Astrocyte of the spinal cord (primary cell): Measurements from ENCODE around the gene A3GALT2.

Experiments used
- DNase-seq: peaks from one replicate; pipeline ENCODE4 v3.0.0; 2011; ENCODE audit warnings: low read depth, low spot score
- H3K4me3 ChIP-seq: 2 replicates; pipeline ENCODE4 v1.5.1; 2011; ENCODE audit warnings: low read depth, mild to moderate bottlenecking, low read length, moderate library complexity
- in situ Hi-C: cut with HindIII; loops from 2 replicates; pipeline ENCODE4 v1.10.0; 2017; ENCODE audit warnings: low sequenced_read_pairs
- TF ChIP-seq, protein P1 (sequence below): IDR thresholded peaks from 2 replicates; pipeline ENCODE4 v1.5.1; 2012; ENCODE audit warnings: low read depth, mild to moderate bottlenecking, low read length, inconsistent platforms

Gene A3GALT2

DNA sequence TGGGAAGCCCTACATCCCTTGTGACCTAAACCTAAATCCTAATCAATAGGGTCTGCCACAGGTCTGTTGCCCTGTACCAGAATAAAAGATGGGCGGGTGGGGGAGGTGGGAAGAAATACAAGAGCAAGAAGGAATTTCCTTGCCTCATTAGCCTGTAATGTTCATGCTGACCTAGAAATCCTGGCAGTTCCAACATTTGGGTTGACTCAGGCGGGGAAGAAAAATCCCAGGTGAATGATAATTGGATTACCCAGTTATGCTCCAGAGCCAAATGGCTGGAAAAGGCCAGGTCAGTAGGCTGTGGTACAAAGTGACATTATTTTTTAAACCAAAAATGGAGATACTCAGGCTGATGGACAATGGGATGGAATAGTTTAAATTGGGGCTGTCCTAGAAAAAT, 27.3 kb upstream of the A3GALT2 start:
- in situ Hi-C loops = no loop called here
- TF ChIP-seq, protein P1, sequence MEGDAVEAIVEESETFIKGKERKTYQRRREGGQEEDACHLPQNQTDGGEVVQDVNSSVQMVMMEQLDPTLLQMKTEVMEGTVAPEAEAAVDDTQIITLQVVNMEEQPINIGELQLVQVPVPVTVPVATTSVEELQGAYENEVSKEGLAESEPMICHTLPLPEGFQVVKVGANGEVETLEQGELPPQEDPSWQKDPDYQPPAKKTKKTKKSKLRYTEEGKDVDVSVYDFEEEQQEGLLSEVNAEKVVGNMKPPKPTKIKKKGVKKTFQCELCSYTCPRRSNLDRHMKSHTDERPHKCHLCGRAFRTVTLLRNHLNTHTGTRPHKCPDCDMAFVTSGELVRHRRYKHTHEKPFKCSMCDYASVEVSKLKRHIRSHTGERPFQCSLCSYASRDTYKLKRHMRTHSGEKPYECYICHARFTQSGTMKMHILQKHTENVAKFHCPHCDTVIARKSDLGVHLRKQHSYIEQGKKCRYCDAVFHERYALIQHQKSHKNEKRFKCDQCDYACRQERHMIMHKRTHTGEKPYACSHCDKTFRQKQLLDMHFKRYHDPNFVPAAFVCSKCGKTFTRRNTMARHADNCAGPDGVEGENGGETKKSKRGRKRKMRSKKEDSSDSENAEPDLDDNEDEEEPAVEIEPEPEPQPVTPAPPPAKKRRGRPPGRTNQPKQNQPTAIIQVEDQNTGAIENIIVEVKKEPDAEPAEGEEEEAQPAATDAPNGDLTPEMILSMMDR = no peak
- DNase-seq = peak; percentile 44
- H3K4me3 ChIP-seq = peak overlapping the region; percentile 81

DNA sequence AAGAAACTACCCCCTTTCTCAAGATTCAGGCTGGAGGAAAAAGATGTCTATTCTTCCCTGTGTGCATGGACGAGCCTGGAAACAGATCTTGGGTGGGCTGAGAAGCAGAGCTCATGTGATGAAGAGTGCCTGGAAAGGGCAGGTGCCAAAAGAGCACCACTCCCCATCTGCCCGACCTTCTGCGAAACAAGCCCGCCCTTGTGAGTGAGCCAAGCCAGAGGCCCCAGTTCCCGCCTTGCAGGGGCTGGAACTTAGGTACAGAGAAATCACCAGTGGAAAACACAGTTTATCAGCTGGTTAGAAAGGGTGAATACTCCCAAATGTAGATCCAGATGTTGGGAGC, 26.7 kb upstream of the A3GALT2 start:
- TF ChIP-seq, protein P1 = no peak
- peak overlapping the region; percentile 81 for H3K4me3 ChIP-seq
- in situ Hi-C loops = no loop called here
- no peak for DNase-seq

DNA sequence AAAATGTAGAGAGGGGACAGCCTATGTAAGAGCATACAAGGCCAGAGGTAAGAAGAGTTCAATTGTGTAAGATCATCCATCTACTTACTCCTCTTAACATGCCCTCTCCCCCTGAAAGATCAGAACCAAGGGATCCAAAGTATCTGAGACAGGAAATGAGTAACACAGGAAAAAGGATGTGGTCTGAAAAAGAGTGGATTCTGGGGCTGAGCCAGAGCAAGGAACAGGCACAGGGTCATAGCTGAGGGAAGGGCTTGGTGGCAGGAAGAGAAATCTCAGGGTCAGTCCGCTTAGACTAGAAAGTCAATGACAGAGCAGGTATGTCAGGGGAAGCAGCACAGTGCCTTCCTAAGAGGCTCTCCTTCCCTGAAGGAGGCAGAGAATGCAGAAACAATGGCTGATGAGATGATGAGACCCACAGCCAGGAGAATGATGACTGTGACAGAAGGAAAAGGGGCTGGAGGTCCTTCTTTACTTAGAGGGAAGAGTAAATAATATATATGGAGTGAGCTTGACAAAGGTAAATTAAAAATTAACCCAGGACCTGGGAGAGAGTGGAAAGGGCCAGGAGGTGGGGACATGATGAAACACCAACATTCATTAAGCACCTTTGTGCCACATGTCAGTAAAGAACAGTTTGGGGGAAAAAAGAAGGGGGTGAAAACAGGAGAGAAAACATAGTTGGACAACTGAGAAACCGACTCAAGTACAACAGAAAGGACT, 26.2 kb upstream of the A3GALT2 start:
- in situ Hi-C loops = no loop called here
- DNase-seq = peak; percentile 91
- TF ChIP-seq, protein P1 = no peak
- H3K4me3 ChIP-seq = peak overlapping the region; percentile 81

DNA sequence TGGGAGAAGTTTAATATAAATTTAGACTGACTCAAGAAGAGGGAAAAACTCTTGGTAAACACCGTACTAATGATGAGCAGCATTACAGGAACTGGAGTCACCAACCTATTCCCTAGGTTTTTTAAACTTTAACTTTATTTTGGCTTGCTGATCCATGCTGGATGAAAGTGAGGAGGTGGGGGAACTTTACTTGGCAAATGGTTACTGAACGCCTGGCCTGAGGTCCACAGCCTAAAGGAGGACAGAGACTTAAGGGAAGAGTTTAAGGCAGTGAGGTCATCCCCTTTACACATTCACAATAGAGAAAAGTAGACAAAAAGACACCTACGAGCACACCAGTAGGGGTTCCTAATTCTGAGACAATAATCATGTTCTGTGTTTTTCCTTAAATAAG, 25.6 kb upstream of the A3GALT2 start:
- TF ChIP-seq, protein P1 = no peak
- peak overlapping the region; percentile 81 for H3K4me3 ChIP-seq
- no peak for DNase-seq
- in situ Hi-C loops = no loop called here

DNA sequence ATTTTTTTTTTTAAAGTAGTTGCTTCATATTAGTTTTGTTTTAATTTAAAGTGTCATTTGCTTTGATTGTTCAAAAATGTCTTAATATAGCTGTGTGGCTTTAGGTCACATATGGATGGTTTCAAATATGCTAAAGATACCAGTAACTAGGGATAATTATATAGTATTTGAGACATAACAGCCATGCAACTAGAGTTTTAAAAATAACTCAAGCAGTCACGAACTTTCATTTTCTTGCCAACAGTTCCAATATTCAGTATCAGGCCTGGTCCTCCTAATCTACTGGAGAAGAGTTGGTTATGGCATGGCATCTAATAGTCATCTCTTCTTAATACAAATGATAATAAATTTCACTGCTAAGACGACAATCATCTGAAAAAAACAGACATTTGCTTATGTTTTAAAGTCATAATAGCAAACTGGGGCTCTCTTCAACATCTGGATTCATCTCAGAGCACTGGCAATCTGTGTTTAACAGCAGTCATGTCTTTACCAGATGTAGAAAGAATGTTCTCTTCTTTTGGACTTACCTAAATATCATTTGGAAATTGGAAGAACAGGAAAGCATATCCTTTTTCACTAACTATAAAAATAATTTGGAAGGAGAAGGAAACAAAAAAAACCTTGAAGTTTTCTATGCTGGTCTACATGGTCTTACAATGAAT, 24.1 kb upstream of the A3GALT2 start:
- in situ Hi-C loops = no loop called here
- TF ChIP-seq, protein P1 = no peak
- no peak overlapping the region for H3K4me3 ChIP-seq

DNA sequence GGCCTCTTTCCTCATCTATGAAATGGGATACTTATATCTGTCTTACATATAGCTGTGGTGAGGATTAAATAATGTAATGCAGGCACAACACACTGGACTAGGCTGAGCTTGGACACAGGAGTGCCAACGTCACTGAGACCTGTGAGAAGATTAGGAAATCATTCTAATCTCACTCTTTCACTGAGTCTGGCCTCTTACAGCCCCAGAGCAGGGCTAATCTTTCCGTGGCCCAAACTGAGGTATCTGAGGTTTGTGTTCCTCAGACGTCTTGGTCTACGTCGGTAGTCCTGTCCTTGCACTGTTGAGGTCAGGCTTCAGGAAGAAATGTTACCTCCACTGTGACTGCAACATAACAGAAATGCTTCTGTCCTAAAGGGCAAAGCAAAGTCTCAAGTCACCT, 22.6 kb upstream of the A3GALT2 start:
- in situ Hi-C loops = no loop called here
- TF ChIP-seq, protein P1 = no peak
- no peak overlapping the region for H3K4me3 ChIP-seq
- DNase-seq = no peak

More for the DNA sequence above, 24.1 kb upstream of the A3GALT2 start:
- no peak for DNase-seq
